CD14-positive monocyte (primary cell): ENCODE measurements around the gene LZTFL1. TPM values are rescaled to one million over a fixed set of nuclear protein-coding genes. Genes with fewer than 3 reads are reported as not detected.

Experiments
- DNase-seq, 3 donors: peaks; one replicate each; pipeline ENCODE4 v3.0.0-alpha.2; 2011 to 2022
- H2AFZ ChIP-seq: 2 replicates; pipeline ENCODE4 v1.6.0; 2012; ENCODE audit warnings: mild to moderate bottlenecking, low read depth, low read length, inconsistent platforms; ENCODE audit not compliant: insufficient read depth, poor library complexity, severe bottlenecking
- H3K27ac ChIP-seq, 2 donors: 1 replicate in 1 of 2; 2 replicates in 1 of 2; pipeline ENCODE4 v1.5.1; 2012 to 2013; ENCODE audit warnings: low read length in 2 of 2, control low read depth in 1 of 2, inconsistent platforms in 1 of 2, low read depth in 1 of 2, mild to moderate bottlenecking in 1 of 2
- H3K27me3 ChIP-seq, 2 donors: one replicate each; pipeline versions ENCODE4 v1.6.0 to v1.6.1; 2011 to 2013; ENCODE audit warnings: low read length in 2 of 2; ENCODE audit not compliant: control insufficient read depth in 2 of 2, insufficient read depth in 2 of 2
- H3K36me3 ChIP-seq, 2 donors: replicated peaks in 1 of 2; 1 replicate in 1 of 2; 2 replicates in 1 of 2; pipeline versions ENCODE4 v1.5.1 to v1.6.1; 2012 to 2013; ENCODE audit warnings: low read length in 2 of 2, control low read depth in 1 of 2, inconsistent platforms in 1 of 2, mild to moderate bottlenecking in 1 of 2; ENCODE audit not compliant: insufficient read depth in 2 of 2, control insufficient read depth in 1 of 2
- H3K4me1 ChIP-seq, 2 donors: 1 replicate in 1 of 2; 2 replicates in 1 of 2; pipeline versions ENCODE4 v1.5.1 to v1.6.1; 2012 to 2013; ENCODE audit warnings: low read length in 2 of 2, control low read depth in 1 of 2, inconsistent platforms in 1 of 2, mild to moderate bottlenecking in 1 of 2, moderate library complexity in 1 of 2; ENCODE audit not compliant: insufficient read depth in 2 of 2, control insufficient read depth in 1 of 2
- H3K4me2 ChIP-seq: replicated peaks from 2 replicates; pipeline ENCODE3; 2012; ENCODE audit warnings: low read length, moderate library complexity, mild to moderate bottlenecking; ENCODE audit not compliant: poor library complexity, severe bottlenecking; ENCODE audit errors: extremely low read depth
- H3K4me3 ChIP-seq, 3 experiments: fragments of 200-600 bp in 1 of 3; sonication (generic) in 1 of 3; replicated peaks in 1 of 3; 1 replicate in 2 of 3; 2 replicates in 1 of 3; pipeline ENCODE4 v1.5.1; 2011 to 2013; ENCODE audit warnings: low read length in 3 of 3, mild to moderate bottlenecking in 3 of 3, control low read depth in 2 of 3, low read depth in 2 of 3, inconsistent platforms in 1 of 3, moderate library complexity in 1 of 3
- H3K79me2 ChIP-seq: 2 replicates; pipeline ENCODE4 v1.6.0; 2012; ENCODE audit warnings: mild to moderate bottlenecking, control low read depth, inconsistent platforms, low read length, moderate library complexity; ENCODE audit not compliant: insufficient read depth
- H3K9ac ChIP-seq: 2 replicates; pipeline ENCODE4 v1.6.0; 2017; ENCODE audit warnings: low read length, mild to moderate bottlenecking; ENCODE audit not compliant: insufficient read depth, poor library complexity, severe bottlenecking
- H3K9me3 ChIP-seq, 2 donors: replicated peaks in 1 of 2; 1 replicate in 1 of 2; 2 replicates in 1 of 2; pipeline versions ENCODE4 v1.5.1 to v1.6.1; 2012 to 2013; ENCODE audit warnings: low read length in 2 of 2, control low read depth in 1 of 2; ENCODE audit not compliant: control insufficient read depth in 1 of 2, insufficient read depth in 1 of 2
- H4K20me1 ChIP-seq: 2 replicates; pipeline ENCODE4 v1.6.0; 2012; ENCODE audit warnings: mild to moderate bottlenecking, low read length, control low read depth, moderate library complexity; ENCODE audit not compliant: insufficient read depth
- H3K27ac Mint-ChIP-seq, 7 donors: one replicate each; pipeline ENCODE4 v1.8.0; 2020; ENCODE audit warnings: mild to moderate bottlenecking in 7 of 7, mixed read lengths in 7 of 7, moderate library complexity in 6 of 7, inconsistent platforms in 2 of 7
- H3K27me3 Mint-ChIP-seq, 3 donors: one replicate each; pipeline ENCODE4 v1.8.0; 2021 to 2022; ENCODE audit warnings: low read depth in 3 of 3, mild to moderate bottlenecking in 3 of 3, mixed read lengths in 3 of 3, moderate library complexity in 3 of 3, inconsistent platforms in 1 of 3
- H3K36me3 Mint-ChIP-seq, 2 donors: one replicate each; pipeline ENCODE4 v1.8.0; 2020; ENCODE audit warnings: mixed read lengths in 2 of 2, inconsistent platforms in 1 of 2, mild to moderate bottlenecking in 1 of 2
- H3K4me1 Mint-ChIP-seq: one replicate; pipeline ENCODE4 v1.8.0; 2020; ENCODE audit warnings: mild to moderate bottlenecking, mixed read lengths
- H3K4me3 Mint-ChIP-seq, 2 donors: one replicate each; pipeline ENCODE4 v1.8.0; 2020; ENCODE audit warnings: mild to moderate bottlenecking in 2 of 2, mixed read lengths in 2 of 2, moderate library complexity in 1 of 2
- H3K9me3 Mint-ChIP-seq, 7 donors: one replicate each; pipeline ENCODE4 v1.8.0; 2020 to 2022; ENCODE audit warnings: mixed read lengths in 7 of 7, mild to moderate bottlenecking in 6 of 7, moderate library complexity in 6 of 7, inconsistent platforms in 2 of 7
- CTCF ChIP-seq: fragments of 200-600 bp; IDR thresholded peaks from one replicate; pipeline ENCODE4 v1.8.0; 2022; ENCODE audit warnings: antibody characterized with exemption, mild to moderate bottlenecking
- WGBS: methylation state at CpG from one replicate; pipeline ENCODE4 v1.1.5; 2013; ENCODE audit warnings: missing lambda C conversion rate; ENCODE audit not compliant: insufficient coverage; 5-methylcytosine and 5-hydroxymethylcytosine counted together
- intact Hi-C, 2 donors: fragments of 100-400 bp; cut with micrococcal nuclease; formaldehyde crosslinking; loops; one replicate each; pipeline versions ENCODE4 v1.15.0 to v1.15.1; 2023
- polyA plus RNA-seq, 3 donors: library from polyadenylated mRNA; depleted of rRNA in 1 of 3; unstranded in 2 of 3; stranded (reverse) in 1 of 3; fragments of 300-500 nt in 2 of 3; fragments of >200 nt in 1 of 3; fragmentation: Illumina TruSeq in 2 of 3; gene quantifications; 1 replicate in 2 of 3; 2 replicates in 1 of 3; pipeline ENCODE4 v1.2.3, GENCODE V29; 2012 to 2021

LZTFL1 gene
- polyA plus RNA-seq, 3 donors: 7.3 to 10.5 (median 7.5) TPM

GRCh38 chr3:45807681-45808540 lies 34.0 kb downstream of the LZTFL1 start:
- Mint-ChIP-seq H3K27ac (no peak overlapping the region), H3K4me3 (no peak overlapping the region), H3K36me3 (no peaks in the 10 kb centered on the region), H3K27me3 (peaks cover 0 to 2% (median 0%) of the 10 kb centered on the region in 3 donors), H3K9me3 (no peaks in the 10 kb centered on the region), H3K4me1 (no peaks in the 10 kb centered on the region)
- Histone ChIP-seq H3K4me1 (no peaks in the 10 kb centered on the region), H3K9me3 (no peaks in the 10 kb centered on the region), H3K4me3 (no peak overlapping the region), H3K36me3 (no peaks in the 10 kb centered on the region), H4K20me1 (no peaks in the 10 kb centered on the region), H3K79me2 (no peaks in the 10 kb centered on the region), H3K27me3 (no peaks in the 10 kb centered on the region), H3K4me2 (no peak overlapping the region), H2AFZ (no peak overlapping the region), H3K9ac (no peak overlapping the region), H3K27ac (no peak overlapping the region)
- WGBS: 74% methylated on average over 9 of the region's 10 CpGs
- DNase-seq: no peak
- no peak for TF ChIP-seq CTCF
- intact Hi-C loops: no loop called here

GRCh38 chr3:45807133-45807532 lies 34.8 kb downstream of the LZTFL1 start:
- 93% methylated on average over 3 of the region's 3 CpGs for WGBS
- Histone ChIP-seq H3K9me3 (no peaks in the 10 kb centered on the region), H3K4me3 (no peak overlapping the region), H3K9ac (no peak overlapping the region), H3K27ac (no peak overlapping the region), H3K36me3 (no peaks in the 10 kb centered on the region), H3K79me2 (no peaks in the 10 kb centered on the region), H4K20me1 (no peaks in the 10 kb centered on the region), H3K4me2 (no peak overlapping the region), H3K27me3 (no peaks in the 10 kb centered on the region), H3K4me1 (no peaks in the 10 kb centered on the region), H2AFZ (no peak overlapping the region)
- DNase-seq: no peak
- no peaks in the 10 kb centered on the region for H3K4me1 Mint-ChIP-seq
- intact Hi-C loops: no loop called here
- peaks cover 0 to under 1% (median 0%) of the 10 kb centered on the region in 3 donors for H3K27me3 Mint-ChIP-seq
- no peak overlapping the region for H3K27ac Mint-ChIP-seq
- no peaks in the 10 kb centered on the region for H3K9me3 Mint-ChIP-seq
- no peak for TF ChIP-seq CTCF
- H3K36me3 Mint-ChIP-seq: no peaks in the 10 kb centered on the region
- no peak overlapping the region for H3K4me3 Mint-ChIP-seq
